22Rv1 (cell line): ENCODE data around the gene HYDIN.
"Not testable (repeated sequence)": the region's sequence is repeated elsewhere in the genome, so short reads cannot be mapped to it uniquely, and the experiment has no call there.

Source experiments
- CTCF ChIP-seq: fragments of 450-650 bp; IDR thresholded peaks from 2 replicates; pipeline ENCODE4 v1.5.1; 2017; ENCODE audit warnings: mild to moderate bottlenecking
- ZFX ChIP-seq: fragments of 450-650 bp; IDR thresholded peaks from 2 replicates; pipeline ENCODE4 v1.6.1; 2017; ENCODE audit warnings: antibody characterized with exemption, borderline replicate concordance

GRCh38 chr16:71027511-71027910, 203.0 kb downstream of the HYDIN start:
- TF ChIP-seq CTCF, ZFX: not testable (repeated sequence)
